ENCODE measurements around the gene SEMA6B. TPM values are rescaled to one million over a fixed set of nuclear protein-coding genes. Genes with fewer than 3 reads are reported as not detected.

The SEMA6B gene
- total and polyA plus RNA-seq, 12 donors = 3.1 to 59.2 (median 27.2) TPM

- 61 to 100% (median 67%) methylated on average over 3 to 27 of the region's 27 CpGs for WGBS, 4 donors
- peaks cover 11 to 30% of the 10 kb centered on the region in 2 donors for H3K4me1 ChIP-seq (replicated peaks in 1 of 2)
- H3K27me3 ChIP-seq = no peaks in the 10 kb centered on the region
- TF ChIP-seq POLR2A (IDR thresholded peaks at IDR 0.05) = no peak
- TF ChIP-seq CTCF (IDR thresholded peaks at IDR 0.05) = no peak
- H3K9me3 ChIP-seq (replicated peaks in 1 of 3) = peaks cover 0 to 4% (median 0%) of the 10 kb centered on the region in 3 donors
- no peak overlapping the region for H3K27ac ChIP-seq
- intact Hi-C loops (cut with DNase I) = no loop called here
- DNase-seq = peak in 1 of 7 donors; percentile 20
- H3K4me3 ChIP-seq = no peak overlapping the region
- no peaks in the 10 kb centered on the region for H3K36me3 ChIP-seq (replicated peaks in 1 of 2)
Measured at GRCh38 chr19:4537953-4538600, 21.4 kb downstream of the SEMA6B start.

GRCh38 chr19:4536798-4537197 is 22.7 kb downstream of the SEMA6B start:
- WGBS, 4 donors = 14 to 40% (median 37%) methylated on average over 1 to 5 of the region's 5 CpGs
- TF ChIP-seq CTCF (IDR thresholded peaks at IDR 0.05) = no peak
- Histone ChIP-seq H3K36me3 (replicated peaks in 1 of 2) (no peaks in the 10 kb centered on the region), H3K4me1 (replicated peaks in 1 of 2) (peaks cover 11 to 30% of the 10 kb centered on the region in 2 donors), H3K27ac (no peak overlapping the region), H3K27me3 (no peaks in the 10 kb centered on the region), H3K9me3 (replicated peaks in 1 of 3) (peaks cover 0 to 4% (median 0%) of the 10 kb centered on the region in 3 donors), H3K4me3 (no peak overlapping the region)
- peak in 3 of 7 donors; percentile 20 to 67 (median 49) for DNase-seq
- intact Hi-C loops (cut with DNase I) = no loop called here

- peak; percentile 83 to 95 (median 91) for DNase-seq
- Histone ChIP-seq H3K4me1 (replicated peaks in 1 of 2) (peaks cover 16 to 19% of the 10 kb centered on the region in 2 donors), H3K27me3 (no peaks in the 10 kb centered on the region), H3K36me3 (replicated peaks in 1 of 2) (no peaks in the 10 kb centered on the region), H3K9me3 (replicated peaks in 1 of 3) (no peaks in the 10 kb centered on the region), H3K27ac (peak within 1 kb of the TSS in 2 of 5 donors; percentile 30 to 53), H3K4me3 (peak within 1 kb of the TSS in 1 of 4 donors; percentile 40)
- WGBS, 4 donors = 8 to 18% (median 9%) methylated on average over 11 to 49 of the region's 49 CpGs
- TF ChIP-seq POLR2A (IDR thresholded peaks at IDR 0.05) (no peak), CTCF (IDR thresholded peaks at IDR 0.05) (no peak)
- intact Hi-C loops (cut with DNase I) = no loop called here
Measured at GRCh38 chr19:4534836-4535658, 24.4 kb downstream of the SEMA6B start, which contains the start of gene PLIN5. TSS of gene PLIN5 (minus strand) at chr19:4535224. CDS start at chr19:4534074, 1,150 bp downstream.

GRCh38 chr19:4533835-4534424 is 25.6 kb downstream of the SEMA6B start:
- intact Hi-C loops (cut with DNase I) = no loop called here
- no peaks in the 10 kb centered on the region for H3K27me3 ChIP-seq
- WGBS, 4 donors = 75 to 93% (median 84%) methylated on average over 8 to 9 of the region's 9 CpGs

More at GRCh38 chr19:4533835-4534424, 25.6 kb downstream of the SEMA6B start:
- Histone ChIP-seq H3K36me3 (replicated peaks in 1 of 2) (no peaks in the 10 kb centered on the region), H3K9me3 (replicated peaks in 1 of 3) (no peaks in the 10 kb centered on the region), H3K27ac (no peak overlapping the region), H3K4me3 (no peak overlapping the region), H3K4me1 (replicated peaks in 1 of 2) (peaks cover 16% of the 10 kb centered on the region in 2 donors)
- peak in 1 of 7 donors; percentile 9 for DNase-seq
- TF ChIP-seq POLR2A (IDR thresholded peaks at IDR 0.05) = no peak
- no peak for TF ChIP-seq CTCF (IDR thresholded peaks at IDR 0.05)
